DOHH2 (cell line): ENCODE data around the gene GALNT18.

Source experiments
- H3F3A ChIP-seq: fragments of 200-600 bp; sonication (generic), shearing (Covaris generic); 2 replicates; pipeline ENCODE4 v1.6.0; 2016; ENCODE audit warnings: antibody characterized with exemption, mild to moderate bottlenecking; ENCODE audit not compliant: control insufficient read depth, insufficient read depth
- H3K27ac ChIP-seq: fragments of 200-600 bp; sonication (generic); 2 replicates; pipeline ENCODE4 v1.5.1; 2014; ENCODE audit warnings: low read depth, mild to moderate bottlenecking, low read length, moderate library complexity
- H3K27me3 ChIP-seq: fragments of 200-600 bp; sonication (generic); 2 replicates; pipeline ENCODE4 v1.6.1; 2014; ENCODE audit warnings: mild to moderate bottlenecking, low read length, mixed read lengths; ENCODE audit not compliant: control insufficient read depth
- H3K36me3 ChIP-seq: fragments of 200-600 bp; sonication (generic); 2 replicates; pipeline ENCODE4 v1.6.1; 2014; ENCODE audit warnings: mild to moderate bottlenecking, low read length, moderate library complexity, mixed read lengths; ENCODE audit not compliant: control insufficient read depth
- H3K4me1 ChIP-seq: fragments of 200-600 bp; sonication (generic); 2 replicates; pipeline ENCODE4 v1.6.1; 2014; ENCODE audit warnings: mild to moderate bottlenecking, low read length, mixed read lengths; ENCODE audit not compliant: control insufficient read depth
- H3K4me2 ChIP-seq: fragments of 200-600 bp; sonication (generic); 2 replicates; pipeline ENCODE4 v1.6.0; 2014; ENCODE audit warnings: mild to moderate bottlenecking, low read length, moderate library complexity
- H3K4me3 ChIP-seq: fragments of 200-600 bp; sonication (generic); 2 replicates; pipeline ENCODE4 v1.5.1; 2014; ENCODE audit warnings: mild to moderate bottlenecking, low read length, mixed read lengths
- H3K79me2 ChIP-seq: fragments of 200-600 bp; sonication (generic); 2 replicates; pipeline ENCODE4 v1.6.1; 2014; ENCODE audit warnings: mild to moderate bottlenecking, low read length, mixed read lengths; ENCODE audit not compliant: control insufficient read depth
- H3K9me2 ChIP-seq: fragments of 200-600 bp; sonication (generic); replicated peaks from 2 replicates; pipeline ENCODE4 v1.6.1; 2014; ENCODE audit warnings: mild to moderate bottlenecking, low read length, mixed read lengths; ENCODE audit not compliant: control insufficient read depth
- H3K9me3 ChIP-seq: fragments of 200-600 bp; sonication (generic); 2 replicates; pipeline ENCODE4 v1.6.1; 2014; ENCODE audit warnings: antibody characterized with exemption, low read length, mixed read lengths; ENCODE audit not compliant: control insufficient read depth, insufficient read depth
- H4K20me1 ChIP-seq: fragments of 200-600 bp; sonication (generic); 2 replicates; pipeline ENCODE4 v1.6.0; 2014; ENCODE audit warnings: low read depth, mild to moderate bottlenecking, antibody characterized with exemption, low read length, moderate library complexity; ENCODE audit not compliant: control insufficient read depth, insufficient read depth
- EZH2phosphoT487 ChIP-seq: fragments of 200-600 bp; sonication (generic); IDR thresholded peaks from 2 replicates; pipeline ENCODE4 v1.6.1; 2017; ENCODE audit warnings: borderline replicate concordance, mild to moderate bottlenecking, antibody characterized with exemption, low read length, moderate library complexity, mixed read lengths
- TF ChIP-seq, protein P1 (sequence below): fragments of 200-600 bp; sonication (generic); IDR thresholded peaks from one replicate; pipeline ENCODE4 v1.5.1; 2014; ENCODE audit warnings: antibody characterized with exemption, mild to moderate bottlenecking, low read depth, low read length; ENCODE audit not compliant: poor library complexity, severe bottlenecking

The GALNT18 gene

GRCh38 chr11:11370255-11370961 is 251.4 kb downstream of the GALNT18 start:
- Histone ChIP-seq H3K27me3 (no peaks in the 10 kb centered on the region), H3K4me3 (no peak overlapping the region), H3K4me2 (no peak overlapping the region), H3K9me3 (no peaks in the 10 kb centered on the region), H3K36me3 (no peaks in the 10 kb centered on the region), H3K27ac (no peak overlapping the region), H3K79me2 (no peaks in the 10 kb centered on the region), H4K20me1 (no peaks in the 10 kb centered on the region), H3K4me1 (no peaks in the 10 kb centered on the region), H3K9me2 (no peaks in the 10 kb centered on the region), H3F3A (no peaks in the 10 kb centered on the region)
- TF ChIP-seq, protein P1, sequence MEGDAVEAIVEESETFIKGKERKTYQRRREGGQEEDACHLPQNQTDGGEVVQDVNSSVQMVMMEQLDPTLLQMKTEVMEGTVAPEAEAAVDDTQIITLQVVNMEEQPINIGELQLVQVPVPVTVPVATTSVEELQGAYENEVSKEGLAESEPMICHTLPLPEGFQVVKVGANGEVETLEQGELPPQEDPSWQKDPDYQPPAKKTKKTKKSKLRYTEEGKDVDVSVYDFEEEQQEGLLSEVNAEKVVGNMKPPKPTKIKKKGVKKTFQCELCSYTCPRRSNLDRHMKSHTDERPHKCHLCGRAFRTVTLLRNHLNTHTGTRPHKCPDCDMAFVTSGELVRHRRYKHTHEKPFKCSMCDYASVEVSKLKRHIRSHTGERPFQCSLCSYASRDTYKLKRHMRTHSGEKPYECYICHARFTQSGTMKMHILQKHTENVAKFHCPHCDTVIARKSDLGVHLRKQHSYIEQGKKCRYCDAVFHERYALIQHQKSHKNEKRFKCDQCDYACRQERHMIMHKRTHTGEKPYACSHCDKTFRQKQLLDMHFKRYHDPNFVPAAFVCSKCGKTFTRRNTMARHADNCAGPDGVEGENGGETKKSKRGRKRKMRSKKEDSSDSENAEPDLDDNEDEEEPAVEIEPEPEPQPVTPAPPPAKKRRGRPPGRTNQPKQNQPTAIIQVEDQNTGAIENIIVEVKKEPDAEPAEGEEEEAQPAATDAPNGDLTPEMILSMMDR, result no peak
- TF ChIP-seq EZH2phosphoT487, result no peak

- Histone ChIP-seq H3K79me2 (no peaks in the 10 kb centered on the region), H3K27me3 (no peaks in the 10 kb centered on the region), H3K36me3 (no peaks in the 10 kb centered on the region), H4K20me1 (no peaks in the 10 kb centered on the region), H3K4me2 (no peak overlapping the region), H3K4me3 (no peak overlapping the region), H3K27ac (no peak overlapping the region), H3F3A (no peaks in the 10 kb centered on the region), H3K4me1 (no peaks in the 10 kb centered on the region), H3K9me2 (no peaks in the 10 kb centered on the region), H3K9me3 (no peaks in the 10 kb centered on the region)
- TF ChIP-seq, protein P1, result no peak
- no peak for TF ChIP-seq EZH2phosphoT487
Observed at GRCh38 chr11:11366793-11367192, 255.0 kb downstream of the GALNT18 start.

GRCh38 chr11:11363674-11364073 is 258.1 kb downstream of the GALNT18 start:
- Histone ChIP-seq H3K36me3 (no peaks in the 10 kb centered on the region), H3K9me2 (no peaks in the 10 kb centered on the region), H3F3A (no peaks in the 10 kb centered on the region), H3K4me1 (no peaks in the 10 kb centered on the region), H3K27ac (no peak overlapping the region), H3K79me2 (no peaks in the 10 kb centered on the region), H3K4me2 (no peak overlapping the region), H3K9me3 (no peaks in the 10 kb centered on the region), H4K20me1 (no peaks in the 10 kb centered on the region), H3K27me3 (peaks cover 2% of the 10 kb centered on the region; the same call in 1 of the 2 replicates), H3K4me3 (no peak overlapping the region)
- TF ChIP-seq, protein P1, result no peak
- no peak for TF ChIP-seq EZH2phosphoT487
